Ureter (tissue), 1 donor: ENCODE measurements around the gene ITGB1BP1. TPM values are rescaled to one million over a fixed set of nuclear protein-coding genes. Genes with fewer than 3 reads are reported as not detected.

ENCODE experiments used
- DNase-seq: peaks from one replicate; pipeline ENCODE4 v3.0.0-alpha.2; 2020; ENCODE audit warnings: low spot score
- total RNA-seq: library from RNA; stranded (reverse); gene quantifications from one replicate; pipeline ENCODE4 v1.2.4, GENCODE V29; 2023
- donor health status: DM: yes; HTN: yes; CAD: no.

Gene ITGB1BP1
- total RNA-seq, 1 donor from 2014 or later = 79.5 TPM

DNA sequence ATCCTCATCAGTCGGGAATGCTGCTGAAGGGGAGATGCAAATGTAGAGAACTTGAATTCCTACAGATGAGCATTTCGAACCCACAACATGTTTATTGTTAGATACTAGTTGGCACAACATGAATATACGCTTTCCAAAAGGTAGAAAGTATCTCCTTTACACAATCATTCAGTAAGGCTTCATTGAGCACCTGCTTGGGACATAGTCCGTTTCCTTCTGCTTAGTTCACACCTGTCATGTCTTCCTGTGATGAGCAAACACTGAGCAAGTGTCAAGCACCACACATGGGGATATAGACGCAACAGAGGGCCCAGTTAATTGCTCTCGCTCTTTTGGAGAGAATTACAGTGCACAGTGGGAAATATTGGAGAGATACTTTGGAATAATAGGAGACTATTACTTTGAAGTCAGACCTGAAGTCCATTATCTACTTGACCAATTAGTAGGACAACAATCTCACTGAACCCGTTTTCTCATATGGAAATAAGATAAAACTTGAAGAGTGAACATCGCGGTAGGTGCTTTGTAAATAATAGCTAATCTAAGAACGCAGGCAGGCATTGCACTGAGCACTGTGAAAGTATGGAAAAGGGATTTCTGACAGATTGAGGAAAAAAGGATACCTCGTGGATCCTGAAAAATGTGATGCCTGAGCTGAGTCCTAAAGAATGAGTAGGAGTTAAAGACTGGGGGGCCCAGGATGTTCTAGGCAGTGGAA is 1.3 kb upstream of the ITGB1BP1 start:
- no peak for DNase-seq

DNA sequence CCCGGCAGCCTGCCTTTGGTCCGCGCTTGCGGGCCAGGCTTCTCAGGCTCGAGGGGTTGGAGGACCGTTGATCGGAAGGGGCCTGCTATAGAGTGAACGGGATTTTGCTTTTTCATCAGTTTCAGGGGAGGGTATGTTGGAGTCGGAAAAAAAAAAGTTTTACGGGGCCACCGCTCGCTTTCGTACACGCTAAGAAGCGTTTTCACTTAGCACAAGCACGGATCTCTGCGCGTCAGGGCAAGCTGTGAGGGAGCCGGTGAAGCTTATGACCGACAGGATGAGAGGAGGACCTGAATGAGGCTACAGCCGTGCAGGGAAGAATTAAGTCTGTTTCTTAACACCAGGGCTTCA is 569 bp upstream of the ITGB1BP1 start:
- no peak for DNase-seq

DNA sequence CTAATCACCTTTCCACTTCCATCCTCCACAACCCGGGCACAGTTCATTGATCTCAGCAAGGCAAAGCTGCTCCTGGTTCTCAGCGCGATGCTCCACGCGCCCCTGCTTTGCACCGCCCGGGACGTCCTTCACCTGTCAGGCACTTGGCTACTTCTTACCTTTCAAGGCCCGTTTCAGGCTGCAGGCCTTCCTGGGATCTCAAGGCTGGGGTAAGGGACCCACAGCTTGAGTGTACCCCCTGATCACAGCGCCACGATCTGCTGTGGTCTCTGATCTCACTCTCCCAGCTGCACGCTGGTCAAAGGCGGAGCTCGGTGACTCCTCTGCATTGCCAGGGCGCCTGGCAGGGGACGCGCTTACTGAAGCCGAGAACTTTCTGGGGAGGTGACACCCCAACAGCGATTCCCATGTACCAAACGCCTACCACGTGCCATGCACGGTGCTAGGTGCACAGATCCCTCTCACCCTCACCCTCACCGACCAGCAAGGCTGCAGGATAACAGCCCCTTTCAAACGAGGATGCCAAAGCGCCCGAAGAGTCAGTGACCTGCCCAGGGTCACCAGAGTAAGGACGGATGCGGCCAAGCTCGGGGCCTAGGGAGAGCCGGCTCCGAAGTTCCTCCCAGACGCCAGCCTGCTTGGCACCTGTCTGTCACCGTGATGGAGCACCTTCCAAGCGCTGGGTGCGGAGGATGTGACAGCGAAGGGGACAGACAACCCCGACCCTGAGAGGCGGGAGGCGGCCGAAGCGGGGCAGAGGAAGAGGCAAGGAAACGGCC is 818 bp downstream of the ITGB1BP1 start:
- no peak for DNase-seq

DNA sequence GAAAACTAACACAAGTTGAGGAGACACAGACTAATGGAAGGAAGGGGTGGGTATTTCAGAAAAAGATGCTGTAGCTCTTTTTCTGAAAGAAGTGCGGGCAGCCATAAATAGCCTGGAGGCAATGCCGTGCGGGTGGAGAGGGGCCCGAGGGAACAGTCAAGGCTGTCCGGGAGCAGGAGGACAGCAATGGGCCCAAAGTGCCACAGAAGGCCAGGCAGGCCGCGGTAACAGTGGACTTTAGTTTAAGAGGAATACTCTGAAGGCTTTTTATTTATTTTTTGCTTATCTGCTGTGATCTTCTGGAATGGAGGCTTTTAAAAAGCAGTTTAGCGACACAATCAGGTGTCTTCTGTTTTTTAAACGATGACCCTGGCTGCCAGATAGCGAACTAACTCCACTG is 2.8 kb downstream of the ITGB1BP1 start:
- DNase-seq = no peak

DNA sequence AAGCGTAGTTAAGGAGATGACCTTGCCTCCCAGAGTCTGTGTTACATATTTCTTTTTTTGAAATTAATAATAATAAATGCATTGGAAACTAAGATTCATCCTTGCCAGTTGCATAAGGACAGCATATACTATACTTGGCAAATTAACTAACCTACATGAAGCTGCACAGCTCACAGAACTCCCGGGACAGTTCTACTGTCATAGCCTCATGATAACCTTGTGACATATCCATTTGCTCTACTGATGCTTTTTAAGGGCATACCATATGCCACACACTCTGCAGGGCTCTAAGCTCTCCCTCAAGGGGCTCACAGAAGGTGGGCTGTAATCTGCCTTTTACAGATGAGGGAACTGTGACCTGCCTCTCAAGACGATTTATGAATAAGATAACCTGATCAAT is 3.8 kb downstream of the ITGB1BP1 start:
- DNase-seq = no peak

DNA sequence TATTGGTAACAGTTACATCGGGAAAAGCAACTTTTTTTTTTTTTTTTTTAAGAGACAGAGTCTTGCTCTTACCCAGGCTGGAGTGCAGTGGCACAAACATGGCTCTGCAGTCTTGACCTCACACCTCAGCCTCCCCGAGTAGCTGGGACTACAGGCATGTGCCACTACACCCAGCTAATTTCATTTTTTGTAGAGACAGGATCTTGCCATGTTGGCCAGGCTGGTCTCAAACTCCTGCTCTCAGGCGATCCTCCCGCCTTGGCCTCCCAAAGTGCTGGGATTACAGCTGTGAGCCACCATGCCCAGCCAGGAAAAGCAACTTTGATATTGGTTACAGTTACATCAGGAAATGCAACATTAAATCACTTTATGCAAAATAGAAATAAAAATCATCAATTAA is 4.6 kb downstream of the ITGB1BP1 start:
- no peak for DNase-seq

DNA sequence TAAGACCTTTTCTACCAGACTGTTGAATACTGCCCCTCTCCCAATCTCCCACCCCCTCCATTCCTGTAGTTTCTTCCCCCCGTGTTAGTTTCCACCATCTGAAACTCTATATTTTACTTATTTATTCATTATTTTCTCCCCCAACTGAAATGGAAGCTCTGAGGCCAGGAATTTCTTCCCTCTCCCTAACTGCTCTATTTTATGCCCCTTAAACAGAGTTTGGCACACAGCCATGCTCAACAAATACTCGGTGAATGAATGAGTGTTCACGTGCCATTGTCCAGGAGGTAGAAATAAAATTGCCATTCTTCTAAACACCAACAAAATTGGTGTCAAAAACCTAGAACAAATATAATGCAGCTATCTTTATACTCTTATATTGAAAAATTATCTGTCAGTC is 5.6 kb downstream of the ITGB1BP1 start:
- DNase-seq = no peak

DNA sequence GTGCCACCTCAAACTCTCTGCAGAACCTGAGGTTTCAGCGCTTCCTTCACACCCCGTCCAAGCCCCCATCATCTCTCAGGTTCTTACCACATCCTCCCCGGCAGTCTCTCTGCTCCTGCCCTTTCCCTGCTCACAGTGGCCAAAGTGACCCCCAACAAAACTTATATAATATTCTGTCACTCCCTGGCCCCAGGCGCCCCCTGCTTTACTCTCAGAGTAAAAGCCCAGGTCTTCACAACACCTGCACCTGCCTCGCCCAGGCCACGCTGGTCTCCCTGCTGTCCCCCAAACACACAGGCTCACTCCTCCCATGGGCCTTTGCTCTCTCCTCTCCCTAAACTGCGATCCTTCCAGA is 6.4 kb downstream of the ITGB1BP1 start:
- DNase-seq = no peak

DNA sequence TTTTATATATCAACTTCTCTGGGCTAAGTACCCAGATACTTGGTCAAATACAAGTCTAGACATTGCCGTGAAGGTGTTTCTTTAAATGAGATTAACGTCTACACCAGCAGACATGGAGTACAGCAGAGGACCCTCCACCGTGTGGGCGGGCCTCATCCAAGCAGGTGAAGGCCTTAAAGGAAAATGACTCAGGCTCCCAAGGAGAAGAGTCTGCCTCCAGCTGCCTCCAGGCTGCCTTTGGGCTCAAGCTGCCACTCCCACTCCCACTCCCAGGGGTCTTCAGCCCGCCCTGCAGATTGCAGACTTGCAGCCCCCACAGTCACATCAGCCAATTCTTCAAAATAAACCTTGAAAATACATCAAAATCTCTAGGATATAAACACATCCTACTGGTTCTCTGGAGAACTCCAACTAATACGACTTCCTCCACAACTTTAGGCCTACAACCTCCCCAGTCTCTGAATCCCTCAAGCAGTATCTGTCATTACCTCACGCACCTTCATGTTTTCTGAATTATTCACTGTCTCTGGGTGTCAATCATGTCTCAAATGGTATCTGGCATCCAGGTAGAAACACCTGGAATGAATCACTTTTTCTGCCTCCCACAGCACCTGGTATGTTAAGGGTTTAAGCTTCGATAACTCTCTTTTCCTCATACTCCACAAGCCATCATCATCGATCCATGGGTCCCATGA is 6.9 kb downstream of the ITGB1BP1 start:
- DNase-seq = no peak

DNA sequence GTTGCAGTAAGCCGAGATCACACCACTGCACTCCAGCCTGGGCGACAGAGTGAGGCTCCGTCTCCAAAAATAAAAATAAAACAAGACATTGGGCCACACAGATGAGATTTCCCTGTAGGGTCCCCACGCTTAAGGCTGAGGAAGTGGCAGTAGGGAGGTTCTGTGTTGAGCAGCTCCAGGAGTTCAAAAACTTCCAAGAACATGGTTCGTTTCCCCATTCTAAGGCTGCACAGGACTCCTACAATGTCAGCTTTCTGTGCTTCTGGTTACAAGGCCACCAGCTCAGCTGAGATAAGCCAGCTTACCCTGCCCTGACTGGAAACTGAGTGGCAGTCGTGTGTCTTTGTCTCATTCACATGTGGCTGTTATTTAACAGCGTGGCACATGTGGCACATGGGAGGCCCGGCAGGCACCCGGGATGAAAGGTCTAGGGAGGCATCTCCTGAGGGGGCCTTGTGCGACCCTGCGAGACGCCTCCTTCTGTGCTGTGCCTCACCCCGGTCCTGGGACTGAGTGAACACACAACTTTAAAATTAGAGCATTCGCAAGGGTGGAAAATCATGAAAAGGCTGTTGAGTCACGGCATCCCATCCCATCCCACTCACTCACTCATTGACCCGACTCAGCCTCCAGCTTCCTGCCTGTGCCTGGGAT is 7.7 kb downstream of the ITGB1BP1 start:
- no peak for DNase-seq

DNA sequence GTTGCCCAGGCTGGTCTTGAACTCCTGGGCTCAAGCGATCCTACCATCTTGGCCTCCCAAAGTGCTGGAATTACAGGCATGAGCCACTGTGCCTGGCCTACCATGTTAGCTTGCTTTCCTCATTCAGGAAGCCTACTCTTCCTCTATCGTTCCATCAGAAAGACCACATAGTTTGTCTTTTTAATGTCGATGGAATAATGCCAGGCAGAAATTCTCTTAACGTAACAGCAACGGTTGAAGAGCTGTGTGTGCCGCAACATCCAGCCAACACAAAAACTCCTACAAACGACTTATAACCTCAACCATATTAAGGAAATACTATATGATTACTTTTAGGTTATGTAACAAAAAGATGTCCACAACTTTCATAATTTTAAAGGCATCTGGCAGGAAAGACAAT is 10.5 kb downstream of the ITGB1BP1 start:
- DNase-seq = no peak

DNA sequence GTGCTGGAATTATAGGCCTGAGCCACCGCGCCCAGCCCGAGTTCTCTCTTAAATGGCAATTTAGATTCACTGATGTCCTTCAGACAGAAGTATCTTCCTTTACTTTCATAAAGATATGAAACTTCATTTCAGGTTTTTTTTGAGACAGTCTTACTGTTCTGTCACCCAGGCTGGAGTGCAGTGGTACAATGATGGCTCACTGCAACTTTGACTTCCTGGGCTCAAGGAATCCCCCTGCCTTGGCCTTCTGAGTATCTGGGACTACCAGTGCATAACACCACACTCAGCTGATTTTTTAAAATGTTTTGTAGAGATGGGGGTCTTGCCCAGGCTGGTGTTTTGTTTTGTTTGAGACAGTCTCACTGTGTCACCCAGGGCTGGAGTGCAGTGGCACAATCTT is 13.2 kb downstream of the ITGB1BP1 start:
- DNase-seq = no peak

DNA sequence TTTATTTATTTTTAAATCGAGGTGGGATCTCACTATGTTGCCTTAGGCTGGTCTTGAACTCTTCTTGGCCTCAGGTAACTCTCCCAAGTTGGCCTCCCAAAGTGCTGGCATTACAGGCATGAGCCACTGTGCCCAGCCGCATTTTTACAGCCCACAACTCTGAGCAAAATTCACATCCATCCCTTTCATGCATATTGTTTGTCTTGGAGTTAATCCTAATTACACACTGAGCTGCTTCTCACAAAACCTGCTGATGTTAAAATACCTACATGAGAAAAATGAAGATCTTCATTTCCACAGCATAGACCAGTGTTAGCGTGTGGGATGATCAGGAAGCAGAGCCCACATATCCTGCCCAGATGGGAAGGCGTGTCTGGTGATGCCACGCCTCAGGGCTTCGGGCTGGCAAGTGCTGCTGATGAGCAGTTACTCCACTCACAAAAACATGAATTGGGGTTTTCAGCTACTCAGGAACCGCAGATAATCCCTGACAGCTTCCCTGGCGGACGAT is 14.6 kb downstream of the ITGB1BP1 start:
- no peak for DNase-seq

DNA sequence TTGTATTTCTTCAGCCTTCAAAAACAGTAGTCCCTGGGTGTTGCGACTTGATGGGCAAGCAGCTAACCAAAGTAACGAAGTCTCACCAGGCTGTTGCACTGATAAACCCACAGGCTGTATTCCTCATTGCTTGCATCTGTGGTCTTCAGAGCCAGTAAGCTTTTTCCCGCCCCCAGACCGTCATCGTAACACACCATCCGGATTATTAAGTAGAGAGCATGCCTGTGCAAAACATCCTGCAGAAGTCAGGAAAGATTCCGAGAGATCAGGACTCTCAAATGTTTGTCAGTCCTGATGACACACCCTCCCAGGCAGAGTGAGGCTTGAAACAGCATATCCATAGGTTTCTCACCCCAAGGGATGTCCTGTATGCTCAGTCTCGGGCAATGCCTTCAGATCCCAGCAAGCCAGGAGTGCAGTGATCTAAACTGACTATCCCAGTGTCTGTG is 15.9 kb downstream of the ITGB1BP1 start:
- DNase-seq = no peak

DNA sequence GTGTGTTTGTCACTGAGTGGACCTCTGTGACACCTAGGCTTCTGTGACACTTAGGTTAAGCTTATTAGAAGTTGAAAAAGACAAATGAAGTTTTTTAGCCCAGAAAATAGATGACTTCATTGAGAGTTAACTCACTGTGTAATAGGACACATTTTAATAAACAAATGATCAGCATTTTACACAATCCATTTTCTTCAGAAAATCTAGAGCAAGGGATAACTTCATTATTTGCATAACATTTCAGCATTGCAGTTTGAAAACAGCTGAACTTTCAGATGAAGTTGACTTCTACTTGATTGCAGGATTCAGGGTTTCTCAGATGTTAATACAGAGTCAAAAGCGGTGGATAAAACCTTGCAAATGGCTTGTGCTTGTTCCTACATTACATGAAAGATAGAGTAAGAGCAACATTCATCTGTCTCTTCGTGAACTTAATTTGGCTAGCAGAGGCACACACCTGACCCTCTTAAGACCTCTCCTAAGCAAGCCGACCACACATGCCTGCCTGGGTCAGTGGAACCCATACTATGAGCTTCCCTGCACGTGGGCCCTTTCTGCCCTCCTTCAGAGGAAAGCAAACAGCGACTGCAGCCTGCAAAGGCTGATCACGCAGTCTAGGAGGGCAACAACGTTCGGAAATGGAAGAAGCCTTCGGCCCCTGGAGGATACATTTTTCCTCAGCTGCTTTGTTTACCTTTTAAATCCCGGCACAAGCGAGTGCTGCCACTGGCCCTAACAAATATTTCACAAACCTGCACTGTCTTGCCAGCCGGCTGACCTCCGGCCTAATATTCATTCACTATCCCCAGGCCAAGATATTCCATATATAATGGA is 16.6 kb downstream of the ITGB1BP1 start:
- no peak for DNase-seq

DNA sequence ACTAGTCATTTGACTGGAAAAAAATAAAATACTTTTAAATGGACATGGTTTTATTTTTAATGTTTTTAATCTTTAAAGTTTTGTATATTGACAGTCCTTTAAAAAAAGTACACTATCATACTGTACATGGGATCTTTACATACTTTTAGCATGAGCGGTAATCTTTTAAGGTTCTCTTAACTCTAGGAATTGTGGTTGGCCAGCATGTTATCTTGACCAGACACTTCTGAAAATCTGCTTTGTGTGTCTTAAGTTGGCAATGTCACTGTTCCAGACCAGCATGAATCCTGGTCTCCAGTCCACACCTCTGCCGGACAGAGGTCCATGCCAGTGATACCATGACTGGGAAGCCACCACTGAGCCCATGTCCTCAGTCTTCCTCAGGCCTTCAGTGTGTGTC is 17.7 kb downstream of the ITGB1BP1 start:
- DNase-seq = no peak

DNA sequence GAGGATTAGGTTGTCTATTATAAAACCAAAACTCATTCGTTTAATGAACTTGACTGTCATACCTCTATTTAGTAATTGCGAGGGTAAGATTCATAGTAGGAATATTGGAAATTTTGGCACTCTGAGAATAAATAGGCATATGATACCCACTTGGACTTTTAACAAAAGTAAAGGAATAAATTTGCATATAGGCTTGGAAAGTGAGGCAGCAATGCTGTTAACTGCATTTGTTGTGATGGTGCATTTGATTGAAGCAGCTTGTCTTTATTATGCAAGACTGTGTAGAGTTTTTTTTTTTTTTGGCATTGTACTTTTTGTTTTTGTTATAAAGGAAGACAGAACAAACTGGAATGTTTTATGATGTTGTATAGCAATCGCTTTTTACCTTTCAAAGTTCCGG is 18.9 kb downstream of the ITGB1BP1 start:
- DNase-seq = no peak

DNA sequence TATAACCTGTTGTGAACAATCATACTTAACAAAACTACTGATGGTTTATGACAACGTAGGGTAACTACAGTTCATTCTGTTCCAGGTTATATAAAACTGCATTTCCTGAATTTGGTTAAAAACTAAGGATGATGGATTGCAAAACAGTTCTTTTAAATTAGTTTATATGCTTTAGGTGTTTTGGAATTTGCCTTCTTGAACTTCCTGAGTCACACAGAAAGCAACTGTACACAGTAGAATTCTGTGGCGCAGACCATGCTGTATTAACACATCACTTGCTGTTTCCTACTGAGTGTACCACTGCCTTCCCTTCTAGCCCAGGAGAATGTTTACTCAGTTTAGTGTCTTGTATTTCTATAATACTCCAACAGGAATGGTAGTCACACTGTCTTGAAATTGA is 19.4 kb downstream of the ITGB1BP1 start:
- DNase-seq = no peak

DNA sequence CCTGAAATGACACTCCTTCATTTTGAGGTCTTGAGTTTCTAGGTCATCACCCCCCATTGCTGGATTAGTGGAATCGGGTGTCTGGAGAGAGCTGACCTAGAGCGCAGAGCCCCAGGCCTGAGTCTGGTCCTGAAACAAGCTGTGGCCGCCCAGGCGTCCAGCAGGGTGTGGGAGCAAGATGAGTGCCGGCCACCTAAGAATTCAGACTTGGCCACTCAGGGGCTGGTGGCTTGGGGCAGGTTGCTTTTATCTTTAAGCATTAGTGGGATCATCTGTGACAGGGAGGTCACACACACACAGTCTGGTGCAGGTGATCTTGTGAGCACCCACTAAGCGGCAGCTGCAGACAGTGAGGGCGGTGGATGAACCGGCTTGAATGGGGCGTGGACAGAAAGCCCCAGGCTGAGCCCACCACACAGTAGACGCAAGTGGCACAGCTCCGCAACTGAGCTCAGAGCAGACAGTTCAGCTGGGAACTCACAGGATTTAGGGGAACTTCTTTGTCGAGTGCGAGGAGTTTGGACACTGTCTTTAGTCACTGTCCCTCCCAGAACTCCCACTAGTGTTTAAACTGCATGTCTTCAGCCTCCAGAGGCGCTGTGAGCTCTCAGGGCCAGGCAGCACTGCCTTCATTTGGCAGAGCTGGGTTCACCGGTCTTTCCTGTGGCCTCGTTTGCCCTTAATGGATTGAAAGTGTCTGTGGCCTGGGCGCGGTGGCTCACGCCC is 21.5 kb downstream of the ITGB1BP1 start:
- no peak for DNase-seq

DNA sequence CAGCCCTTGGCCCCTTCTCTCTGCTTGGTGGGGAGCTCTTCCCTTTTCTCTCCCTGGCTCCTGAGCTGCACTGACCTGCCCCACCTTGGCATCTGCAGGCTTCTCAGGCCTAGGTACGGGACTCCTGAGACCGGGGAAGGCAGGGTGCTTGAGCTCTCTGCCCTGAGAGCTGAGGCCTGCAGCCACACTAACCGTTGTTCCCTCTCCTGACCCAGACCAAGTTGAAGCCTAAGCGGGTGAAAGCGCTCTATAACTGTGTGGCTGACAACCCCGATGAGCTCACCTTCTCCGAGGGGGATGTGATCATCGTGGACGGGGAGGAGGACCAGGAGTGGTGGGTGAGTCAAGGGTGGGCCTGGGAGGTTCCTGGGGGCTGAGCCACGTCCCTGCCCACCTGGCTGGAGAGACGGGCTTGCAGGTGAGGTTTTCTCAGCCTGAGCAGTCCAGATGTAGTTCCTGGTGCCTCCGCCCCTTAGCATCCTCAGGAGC is 22.2 kb downstream of the ITGB1BP1 start:
- no peak for DNase-seq
